GM10248 (cell line): ENCODE data around the gene SBK3.
"Not testable (repeated sequence)": the region's sequence is repeated elsewhere in the genome, so short reads cannot be mapped to it uniquely, and the experiment has no call there.

Experiments
- CTCF ChIA-PET: fragments of 300-600 bp; sonication (Branson Sonifier 250); formaldehyde crosslinking; extraction: SDS; loops from one replicate; lab custom pipeline; 2021; ENCODE audit warnings: antibody characterized with exemption; lab: Yijun Ruan, JAX
- POLR2A ChIA-PET: fragments of 350-650 bp; sonication (Branson Sonifier 250); formaldehyde crosslinking; extraction: SDS; loops from one replicate; lab custom pipeline; 2020; ENCODE audit warnings: antibody characterized with exemption; lab: Yijun Ruan, JAX
- DNase-seq: peaks from one replicate; pipeline ENCODE4 v3.0.0; 2012; ENCODE audit errors: extremely low spot score
- TF ChIP-seq, protein P1 (sequence below): IDR thresholded peaks from 2 replicates; pipeline ENCODE4 v1.5.1; 2012; ENCODE audit warnings: mild to moderate bottlenecking, low read depth; ENCODE audit errors: extremely low read depth, missing control alignments, control extremely low read depth

The SBK3 gene

DNA sequence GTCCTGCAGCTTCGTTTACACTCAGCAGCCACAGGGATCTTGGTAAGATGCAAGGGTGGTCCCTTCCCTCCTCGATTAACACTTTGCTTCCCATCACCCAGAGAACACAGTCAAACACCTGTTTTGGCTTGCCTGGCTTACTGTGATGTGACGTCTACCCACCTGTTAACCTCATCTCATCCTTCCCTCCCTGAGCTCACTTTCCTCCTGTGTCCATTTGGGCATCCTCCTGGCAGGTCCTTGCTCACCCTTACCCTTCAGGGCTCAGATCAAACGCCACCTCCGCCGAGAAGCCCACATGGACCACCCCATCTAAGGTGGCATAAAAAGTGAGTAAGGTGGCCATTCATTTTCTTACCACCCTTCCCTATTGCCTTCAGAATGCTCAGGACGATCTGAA, 44.8 kb upstream of the SBK3 start:
- no peak for DNase-seq
- TF ChIP-seq, protein P1, sequence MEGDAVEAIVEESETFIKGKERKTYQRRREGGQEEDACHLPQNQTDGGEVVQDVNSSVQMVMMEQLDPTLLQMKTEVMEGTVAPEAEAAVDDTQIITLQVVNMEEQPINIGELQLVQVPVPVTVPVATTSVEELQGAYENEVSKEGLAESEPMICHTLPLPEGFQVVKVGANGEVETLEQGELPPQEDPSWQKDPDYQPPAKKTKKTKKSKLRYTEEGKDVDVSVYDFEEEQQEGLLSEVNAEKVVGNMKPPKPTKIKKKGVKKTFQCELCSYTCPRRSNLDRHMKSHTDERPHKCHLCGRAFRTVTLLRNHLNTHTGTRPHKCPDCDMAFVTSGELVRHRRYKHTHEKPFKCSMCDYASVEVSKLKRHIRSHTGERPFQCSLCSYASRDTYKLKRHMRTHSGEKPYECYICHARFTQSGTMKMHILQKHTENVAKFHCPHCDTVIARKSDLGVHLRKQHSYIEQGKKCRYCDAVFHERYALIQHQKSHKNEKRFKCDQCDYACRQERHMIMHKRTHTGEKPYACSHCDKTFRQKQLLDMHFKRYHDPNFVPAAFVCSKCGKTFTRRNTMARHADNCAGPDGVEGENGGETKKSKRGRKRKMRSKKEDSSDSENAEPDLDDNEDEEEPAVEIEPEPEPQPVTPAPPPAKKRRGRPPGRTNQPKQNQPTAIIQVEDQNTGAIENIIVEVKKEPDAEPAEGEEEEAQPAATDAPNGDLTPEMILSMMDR, result no peak
- CTCF ChIA-PET, result no interaction called here
- POLR2A ChIA-PET, result no interaction called here

DNA sequence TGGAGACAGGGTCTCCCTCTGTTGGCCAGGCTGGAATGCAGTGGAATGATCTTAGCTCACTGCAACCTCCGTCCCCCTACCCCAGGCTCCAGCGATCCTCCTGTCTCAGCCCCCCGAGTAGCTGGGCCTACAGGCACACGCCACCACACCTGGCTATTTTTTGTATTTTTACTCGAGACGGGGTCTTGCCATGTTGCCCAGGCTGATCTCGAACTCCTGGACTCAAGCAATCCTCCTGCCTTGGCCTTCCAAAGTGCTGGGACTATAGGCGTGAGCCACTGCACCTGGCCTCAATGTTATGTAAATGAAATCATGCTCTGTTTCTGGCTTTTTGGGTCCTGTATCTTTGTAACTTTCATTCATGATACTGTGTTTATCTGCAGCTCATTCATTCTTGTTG, 43.4 kb upstream of the SBK3 start:
- ChIA-PET CTCF (interaction anchor here (1.5 kb wide), 1 partner anchor 43 kb away, joined by 5 read pairs; no protein-coding TSS in a partner anchor), POLR2A (no interaction called here)
- DNase-seq, result no peak
- TF ChIP-seq, protein P1, result no peak

DNA sequence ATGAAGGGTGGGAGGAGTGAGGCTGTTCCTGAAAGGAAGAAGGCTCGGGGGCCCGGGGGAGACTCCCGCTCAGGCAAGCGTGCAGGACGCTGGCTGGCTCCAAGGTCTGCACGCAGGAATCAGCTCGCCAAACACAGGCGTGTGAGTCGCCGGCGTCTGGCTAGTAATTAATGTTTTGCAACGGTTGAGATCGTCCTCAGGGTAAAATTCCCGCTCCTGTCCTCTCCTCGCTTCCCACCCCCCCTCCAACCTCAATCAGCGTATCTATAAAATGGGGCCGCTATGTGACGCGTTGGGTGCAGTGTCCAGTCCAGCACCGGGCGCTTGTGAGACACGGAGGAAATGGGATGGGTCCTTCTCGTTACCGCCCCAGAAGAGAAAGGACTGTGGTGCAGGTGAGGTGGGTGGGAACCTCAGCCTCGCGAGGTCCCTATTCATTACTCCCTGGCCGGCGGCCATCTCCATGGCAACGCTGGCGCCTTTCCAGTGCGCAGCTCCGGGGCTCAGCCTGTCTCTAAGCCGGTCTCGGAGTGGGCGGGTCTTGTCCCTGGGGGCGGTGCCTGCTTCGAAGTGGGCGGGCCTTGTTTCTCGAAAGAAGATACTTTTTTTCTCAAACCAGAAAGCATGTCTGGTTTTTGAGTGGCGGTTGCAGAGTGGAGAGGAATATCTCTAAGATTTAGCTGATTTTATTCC, 41.8 kb upstream of the SBK3 start:
- TF ChIP-seq, protein P1, result no peak
- peak; percentile 97 for DNase-seq
- ChIA-PET POLR2A (interaction anchor here (0.8 kb wide), 1 partner anchor 50 kb away, joined by 4 read pairs; no protein-coding TSS in a partner anchor), CTCF (interaction anchor here (0.9 to 1.9 kb wide), 4 partner anchors 12 to 83 kb away, joined by 4 to 6 read pairs (median 5); partner anchors contain the start of gene FIZ1)

DNA sequence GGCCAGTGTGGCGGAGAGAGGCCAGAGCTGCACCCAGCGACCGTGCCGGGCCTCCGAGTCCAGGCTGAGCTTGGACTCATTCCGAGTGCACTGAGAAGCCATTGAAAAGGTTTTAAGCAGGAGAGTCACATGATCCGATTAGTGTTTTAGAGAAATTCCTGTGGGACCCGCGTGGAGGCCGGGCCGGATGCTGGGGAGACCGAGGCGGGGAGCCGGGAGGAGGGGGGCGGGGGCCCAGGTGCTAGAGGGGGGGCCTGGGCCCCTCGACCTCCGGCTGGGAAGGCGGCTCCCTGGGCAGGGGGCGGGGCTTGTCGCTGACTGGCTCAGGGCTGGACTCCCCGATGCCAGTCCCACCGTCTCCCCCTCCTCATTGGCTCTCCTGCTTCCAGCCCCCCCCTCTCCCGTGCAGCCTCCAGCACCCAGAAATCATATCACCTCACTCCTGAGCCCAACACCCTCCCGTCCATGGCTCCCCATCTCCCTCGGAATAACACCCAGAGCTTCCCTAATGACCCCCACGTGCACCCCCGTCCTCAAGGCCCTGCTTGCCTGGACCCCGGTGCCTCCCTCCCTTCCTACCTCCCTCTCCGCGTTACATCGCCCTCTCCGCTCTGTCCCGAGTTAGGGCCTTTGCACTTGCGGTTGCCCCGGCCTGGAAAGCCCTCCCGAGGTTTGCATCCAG, 40.5 kb upstream of the SBK3 start:
- peak; percentile 67 for DNase-seq
- POLR2A ChIA-PET, result interaction anchor here (0.6 kb wide), 1 partner anchor 19 kb away, joined by 4 read pairs; no protein-coding TSS in a partner anchor
- TF ChIP-seq, protein P1, result no peak
- CTCF ChIA-PET, result interaction anchor here (0.9 to 1.7 kb wide), 4 partner anchors 13 to 68 kb away, joined by 3 to 6 read pairs (median 4); partner anchors contain the start of gene FIZ1

DNA sequence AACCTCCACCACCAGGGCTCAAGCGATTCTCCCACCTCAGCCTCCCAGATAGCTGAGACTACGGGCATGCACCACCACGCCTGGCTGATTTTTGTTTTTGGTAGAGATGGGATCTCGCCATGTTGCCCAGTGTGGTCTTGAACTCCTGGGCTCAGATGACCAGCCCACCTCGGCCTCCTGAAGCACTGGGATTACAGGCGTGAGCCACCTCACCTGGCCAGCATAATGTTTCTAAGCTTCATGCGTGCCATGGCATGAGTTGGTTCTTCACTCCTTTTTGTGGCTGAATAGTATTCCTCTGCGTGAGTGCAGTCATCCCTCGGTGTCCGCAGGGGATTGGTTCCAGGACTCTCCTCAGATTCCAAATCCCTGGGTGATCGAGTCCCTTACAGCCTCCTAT, 39.5 kb upstream of the SBK3 start:
- ChIA-PET CTCF (interaction anchor here (0.9 to 1.7 kb wide), 4 partner anchors 14 to 67 kb away, joined by 3 to 6 read pairs (median 4); partner anchors contain the start of gene FIZ1), POLR2A (no interaction called here)
- TF ChIP-seq, protein P1, result no peak
- no peak for DNase-seq

DNA sequence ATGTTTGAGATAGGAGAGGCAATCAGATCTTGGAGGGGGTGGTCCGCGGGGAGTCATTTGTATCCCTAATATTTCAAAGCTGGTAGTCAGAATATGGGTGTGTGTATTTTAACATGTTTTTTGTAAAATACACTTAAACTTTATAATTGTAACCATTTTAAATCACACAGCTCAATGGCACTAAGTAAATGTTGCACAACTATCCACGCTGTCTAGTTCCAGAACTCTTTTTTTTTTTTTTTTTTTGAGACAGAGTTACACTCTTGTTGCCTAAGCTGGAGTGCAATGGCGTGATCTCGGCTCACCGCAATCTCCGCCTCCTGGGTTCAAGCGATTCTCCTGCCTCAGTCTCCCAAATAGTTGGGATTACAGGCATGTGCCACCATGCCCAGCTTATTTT, 38.6 kb upstream of the SBK3 start:
- not testable (repeated sequence) for DNase-seq
- CTCF ChIA-PET, result interaction anchor here (0.9 to 1.7 kb wide), 2 partner anchors 49 to 66 kb away, joined by 4 to 6 read pairs; no protein-coding TSS in a partner anchor
- POLR2A ChIA-PET, result interaction anchor here (0.6 kb wide), 1 partner anchor 15 kb away, joined by 4 read pairs; no protein-coding TSS in a partner anchor

DNA sequence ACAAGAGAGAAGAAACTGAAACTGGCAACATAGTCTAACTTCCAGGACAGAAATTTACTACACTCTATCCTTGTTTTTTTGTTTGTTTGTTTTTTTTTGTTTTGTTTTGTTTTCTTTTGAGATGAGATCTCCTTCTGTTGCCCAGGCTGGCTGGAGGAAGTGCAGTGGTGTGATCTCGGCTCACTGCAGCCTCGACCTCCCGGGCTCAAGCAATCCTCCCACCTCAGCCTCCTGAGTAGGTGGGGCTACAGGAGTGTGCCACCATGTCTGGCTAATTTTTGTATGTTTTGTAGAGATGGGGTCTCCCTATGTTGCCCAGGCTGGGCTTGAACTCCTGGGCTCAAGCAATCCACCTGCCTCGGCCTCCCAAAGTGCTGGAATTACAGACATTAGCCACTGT, 36.9 kb upstream of the SBK3 start:
- CTCF ChIA-PET, result interaction anchor here (1.3 to 1.7 kb wide), 2 partner anchors 24 to 78 kb away, joined by 6 to 8 read pairs; partner anchors contain the start of gene ZNF865
- POLR2A ChIA-PET, DNase-seq: not testable (repeated sequence)
